ENCODE measurements around the gene AHCYL2.
"Not testable (repeated sequence)": the region's sequence is repeated elsewhere in the genome, so short reads cannot be mapped to it uniquely, and the experiment has no call there.

AHCYL2 gene

DNA sequence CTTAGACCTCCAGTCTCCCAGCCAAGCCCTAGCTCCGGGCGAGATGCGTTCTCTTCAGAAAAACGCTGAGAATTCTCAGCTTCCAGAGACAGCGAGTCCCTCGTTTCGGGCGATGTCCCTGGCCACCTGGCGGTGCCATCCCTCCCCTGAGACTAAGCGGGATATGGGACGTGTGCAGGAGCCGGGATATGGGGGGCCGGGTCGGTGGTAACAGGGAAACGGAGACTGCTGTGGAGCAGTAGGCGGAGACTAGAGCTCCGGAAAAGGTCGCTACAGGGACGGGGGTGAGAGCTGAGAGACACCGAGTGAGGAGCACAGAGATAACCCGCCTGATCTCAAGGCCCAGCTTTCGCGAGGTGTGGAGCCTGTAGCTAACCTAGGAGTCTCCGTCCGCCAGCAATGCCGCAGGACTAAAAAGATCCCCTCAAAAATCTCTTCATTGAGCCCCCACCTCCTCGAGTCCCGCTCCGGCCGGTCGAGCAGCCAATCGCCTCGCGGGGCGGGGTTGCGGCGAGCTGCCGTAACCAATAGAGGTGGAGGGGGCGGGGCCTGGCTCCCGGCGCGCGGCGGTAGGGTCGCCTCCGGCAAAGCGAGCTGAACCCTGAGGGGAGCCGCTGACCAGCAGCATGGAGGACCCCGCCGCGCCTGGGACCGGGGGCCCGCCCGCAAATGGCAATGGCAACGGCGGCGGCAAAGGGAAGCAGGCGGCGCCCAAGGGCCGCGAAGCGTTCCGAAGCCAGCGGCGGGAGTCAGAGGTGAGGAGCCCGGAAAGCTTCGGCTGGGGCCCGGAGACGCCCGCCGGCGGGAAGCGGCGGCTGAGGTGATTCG lies 209.2 kb downstream of the AHCYL2 start, which contains the start of gene STRIP2:
Gene STRIP2, plus strand, starts transcription at position 586 of the 828 bp plus-strand sequence. Its CDS starts 41 bp downstream, at position 627.
- DNase-seq, result peak; percentile 42

DNA sequence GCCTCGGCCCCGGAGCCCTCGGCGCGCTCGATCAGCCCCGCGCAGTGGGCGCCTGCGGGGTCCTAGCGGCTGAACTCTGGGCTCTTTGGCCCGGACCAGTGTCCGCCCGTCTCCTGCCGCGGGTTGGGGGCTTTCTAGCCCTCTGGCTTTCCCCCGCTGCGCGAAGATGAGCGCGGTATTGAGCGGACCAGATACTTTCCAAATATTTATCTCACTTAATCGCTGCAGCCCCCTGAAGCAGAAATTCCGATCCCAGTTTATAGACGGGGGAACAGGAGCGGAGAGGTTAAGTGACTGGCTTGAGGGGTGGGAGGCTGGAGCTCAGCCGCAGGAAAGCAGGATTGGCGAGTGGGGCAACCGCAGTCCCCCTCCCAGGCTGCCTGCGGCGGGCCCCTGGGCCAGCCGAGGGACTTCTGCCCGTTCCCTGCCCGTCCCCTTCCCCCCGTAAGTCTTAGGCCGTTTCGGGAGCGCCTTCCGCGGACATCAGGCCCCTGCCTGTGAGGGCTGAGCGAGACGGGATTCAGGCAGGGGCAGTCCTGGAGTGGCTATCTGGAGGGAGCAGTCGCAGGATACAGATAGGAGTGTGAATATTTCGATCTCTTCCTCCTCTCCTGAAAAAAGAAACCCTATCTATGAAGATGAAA lies 210.0 kb downstream of the AHCYL2 start:
- DNase-seq, result no peak

DNA sequence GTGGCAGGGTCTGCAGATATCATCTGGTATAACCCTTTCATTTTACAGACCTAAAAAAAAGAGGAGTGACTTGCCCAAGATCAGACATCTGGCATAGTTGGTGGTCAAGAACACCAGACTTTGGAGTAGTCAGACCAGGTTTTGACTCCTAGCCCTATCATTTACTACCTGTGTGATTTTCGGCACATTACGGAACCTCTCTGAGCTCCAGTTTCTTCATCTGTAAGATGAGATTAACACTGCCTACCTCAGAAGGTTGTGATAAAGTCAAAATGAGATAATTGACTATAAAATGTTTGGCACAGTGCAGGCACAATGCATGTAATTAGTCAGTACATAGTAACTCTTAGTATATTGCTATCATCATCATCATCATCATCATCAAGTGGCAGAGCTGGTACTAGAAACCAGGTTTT lies 210.6 kb downstream of the AHCYL2 start:
- DNase-seq, result no peak

- no peak for DNase-seq
Measured at GRCh38 chr7:129436335-129436923, 211.6 kb downstream of the AHCYL2 start.

DNA sequence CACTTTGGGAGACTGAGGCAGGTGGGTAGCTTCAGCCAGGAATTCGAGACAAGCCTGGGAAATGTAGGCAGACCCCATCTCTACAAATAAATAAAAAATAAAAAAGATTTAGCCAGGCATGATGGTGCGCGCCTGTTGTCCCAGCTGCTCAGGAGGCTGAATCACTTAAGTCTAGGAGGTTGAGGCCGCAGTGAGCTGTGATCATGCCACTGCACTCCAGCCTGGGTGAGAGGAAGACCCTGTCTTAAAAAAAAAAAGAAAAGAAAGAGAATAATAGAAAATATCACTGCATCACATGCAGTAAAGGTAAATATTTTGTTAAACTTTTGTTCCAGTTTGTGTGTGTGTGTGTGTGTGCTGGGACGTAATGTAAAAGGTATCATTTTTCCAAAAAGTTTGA lies 212.4 kb downstream of the AHCYL2 start:
- no peak for DNase-seq

DNA sequence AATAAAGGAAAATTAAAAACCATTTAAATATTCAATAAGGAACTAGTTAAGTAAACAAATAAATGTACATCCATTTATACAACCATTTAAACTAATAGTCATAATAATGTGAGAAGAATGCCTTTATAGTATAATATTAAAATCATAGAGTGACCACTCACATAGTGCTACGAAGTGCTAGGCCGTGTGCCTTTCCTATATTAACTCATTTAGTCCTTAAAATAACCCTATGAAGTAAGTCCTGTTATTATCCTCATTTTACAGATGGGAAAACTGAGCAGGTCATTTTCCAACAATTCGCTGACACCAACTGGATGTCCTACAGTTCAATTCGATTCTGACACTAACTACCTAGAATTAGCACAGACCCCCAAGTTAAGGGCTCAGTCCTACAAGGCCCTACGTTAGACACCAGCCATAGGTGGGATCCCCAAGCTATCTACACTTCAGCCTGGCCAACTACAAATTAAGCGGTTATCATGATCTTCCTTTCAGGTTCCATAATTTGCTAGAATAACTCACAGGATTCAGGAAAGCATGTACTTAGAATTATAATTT lies 213.5 kb downstream of the AHCYL2 start:
- DNase-seq, result no peak

GRCh38 chr7:129438839-129439651 lies 214.2 kb downstream of the AHCYL2 start:
- DNase-seq, result no peak

GRCh38 chr7:129439963-129440625 lies 215.3 kb downstream of the AHCYL2 start:
- no peak for DNase-seq

GRCh38 chr7:129443612-129444011 lies 218.8 kb downstream of the AHCYL2 start:
- no peak for DNase-seq

DNA sequence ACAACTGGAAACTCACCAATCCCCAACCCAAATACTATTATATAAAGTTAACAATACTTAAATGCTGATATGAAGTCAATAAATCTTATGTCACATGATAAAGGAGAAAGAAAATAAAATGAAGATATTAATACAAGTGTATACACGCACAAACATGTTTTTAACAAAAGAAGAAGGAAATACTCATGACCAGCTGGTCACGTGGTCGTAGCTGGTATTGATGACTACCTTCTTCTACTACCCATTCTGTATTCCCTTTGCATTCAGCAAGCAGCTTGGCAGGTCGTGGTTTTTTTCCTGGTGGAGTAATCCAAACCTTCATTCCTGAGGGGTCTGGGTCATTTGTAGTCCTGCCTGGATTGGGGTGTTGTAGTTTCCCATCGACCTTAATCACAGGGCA lies 219.9 kb downstream of the AHCYL2 start:
- not testable (repeated sequence) for DNase-seq

- not testable (repeated sequence) for DNase-seq
Measured at GRCh38 chr7:129446925-129447324, 222.1 kb downstream of the AHCYL2 start.

- not testable (repeated sequence) for DNase-seq
Measured at GRCh38 chr7:129447445-129447844, 222.6 kb downstream of the AHCYL2 start.

- not testable (repeated sequence) for DNase-seq
Measured at GRCh38 chr7:129448608-129449007, 223.8 kb downstream of the AHCYL2 start.

DNA sequence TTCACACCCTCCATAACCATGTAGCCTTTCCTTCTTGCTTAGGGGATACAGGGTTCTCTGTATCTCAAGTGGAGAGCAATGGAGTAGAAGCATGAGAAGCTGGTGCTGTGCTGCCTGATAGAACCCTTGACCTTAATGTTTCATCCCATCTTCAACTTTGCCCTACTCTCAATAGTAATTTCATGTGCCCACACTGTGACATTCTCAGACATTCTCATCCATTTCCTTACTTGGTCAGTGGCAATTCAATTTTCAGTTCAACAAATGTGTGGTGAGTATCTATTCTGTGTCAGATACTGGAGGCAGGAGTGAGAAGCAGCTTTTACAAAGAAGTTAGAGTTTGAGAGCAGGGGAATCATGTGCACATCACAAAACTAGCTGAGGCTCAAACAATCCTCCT lies 225.5 kb downstream of the AHCYL2 start:
- DNase-seq, result no peak

GRCh38 chr7:129452589-129453231 lies 227.9 kb downstream of the AHCYL2 start:
- no peak for DNase-seq

DNA sequence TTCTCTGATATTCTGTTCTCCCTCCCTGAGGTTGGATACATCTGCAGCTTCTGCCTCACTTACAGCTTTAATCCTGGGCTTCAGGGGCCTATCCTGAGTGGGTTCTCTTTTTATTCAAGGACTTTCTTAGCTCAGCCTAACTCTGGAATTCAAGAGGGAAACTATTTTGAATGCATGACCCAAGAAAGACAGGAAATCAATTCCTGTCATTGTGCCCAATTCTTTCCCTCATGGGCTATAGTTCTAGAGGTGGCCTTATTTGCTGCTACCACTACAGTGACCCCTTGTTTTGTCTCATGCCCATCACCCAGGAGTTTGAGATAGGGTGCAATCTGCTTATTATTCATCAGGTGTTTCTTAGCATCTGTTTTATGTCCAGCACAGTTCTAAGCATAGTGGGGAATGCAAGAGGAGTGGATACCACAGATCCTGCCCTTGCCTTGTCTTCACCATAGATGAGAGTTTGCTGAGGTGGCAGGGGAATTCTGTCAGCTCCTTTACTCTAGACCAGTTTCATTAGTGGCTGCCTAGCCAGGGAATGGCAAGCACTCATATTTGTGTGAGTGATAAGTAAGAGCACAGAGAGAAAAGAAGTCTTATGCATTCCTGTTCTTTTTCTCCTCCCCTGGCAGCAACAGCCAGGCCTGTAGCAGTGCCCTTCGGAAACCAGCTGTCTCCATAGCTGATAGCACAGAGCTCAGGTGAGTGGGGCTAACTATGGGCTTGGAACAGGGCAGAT lies 228.8 kb downstream of the AHCYL2 start:
- no peak for DNase-seq

DNA sequence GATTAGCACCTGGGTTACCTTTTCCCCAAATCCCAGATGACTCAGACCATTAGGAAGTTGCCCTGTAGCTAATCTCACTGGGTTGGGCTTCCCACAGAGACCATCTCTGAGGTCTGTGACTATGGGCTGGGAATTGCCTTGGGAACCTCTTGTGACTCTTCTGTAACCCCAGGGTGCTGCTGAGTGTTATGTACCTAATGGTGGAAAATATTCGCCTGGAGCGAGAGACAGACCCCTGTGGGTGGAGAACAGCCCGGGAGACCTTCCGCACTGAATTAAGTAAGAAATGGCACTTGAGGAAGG lies 229.4 kb downstream of the AHCYL2 start:
- DNase-seq, result no peak

DNA sequence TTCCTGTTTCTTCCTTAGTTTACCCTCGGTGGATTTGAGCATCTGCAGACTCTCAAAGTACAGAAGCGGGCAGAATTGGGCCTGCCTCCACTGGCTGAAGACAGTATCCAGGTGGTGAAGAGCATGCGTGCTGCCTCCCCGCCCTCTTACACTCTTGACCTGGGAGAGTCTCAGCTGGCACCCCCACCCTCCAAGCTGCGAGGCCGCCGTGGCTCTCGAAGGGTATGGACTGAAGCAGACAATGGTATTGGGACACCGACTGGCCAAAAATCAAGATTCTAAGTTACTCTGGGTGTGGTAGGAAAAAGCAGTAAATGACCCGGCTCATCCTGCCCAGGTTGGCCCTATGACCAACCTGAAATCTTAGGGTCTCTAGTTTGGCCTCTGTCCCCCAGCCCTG lies 231.6 kb downstream of the AHCYL2 start:
- no peak for DNase-seq

DNA sequence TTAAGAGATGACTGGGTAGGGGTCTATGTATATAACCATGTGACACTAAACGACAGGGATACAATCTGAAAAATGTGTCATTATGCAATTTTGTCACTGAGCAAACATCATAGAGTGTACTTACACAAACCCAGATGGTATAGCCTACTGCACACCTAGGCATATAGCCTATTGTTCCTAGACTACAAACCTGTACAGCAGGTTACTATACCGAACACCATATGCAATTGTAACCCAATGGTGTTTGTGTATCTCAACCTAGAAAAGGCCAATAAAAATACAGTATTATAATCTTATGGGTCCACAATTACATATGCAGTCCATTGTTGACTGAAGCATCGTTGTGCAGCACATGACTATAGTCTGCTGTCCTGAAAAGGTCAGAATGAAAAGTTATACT lies 232.3 kb downstream of the AHCYL2 start:
- DNase-seq, result no peak

GRCh38 chr7:129458171-129458570 lies 233.3 kb downstream of the AHCYL2 start:
- DNase-seq, result no peak

DNA sequence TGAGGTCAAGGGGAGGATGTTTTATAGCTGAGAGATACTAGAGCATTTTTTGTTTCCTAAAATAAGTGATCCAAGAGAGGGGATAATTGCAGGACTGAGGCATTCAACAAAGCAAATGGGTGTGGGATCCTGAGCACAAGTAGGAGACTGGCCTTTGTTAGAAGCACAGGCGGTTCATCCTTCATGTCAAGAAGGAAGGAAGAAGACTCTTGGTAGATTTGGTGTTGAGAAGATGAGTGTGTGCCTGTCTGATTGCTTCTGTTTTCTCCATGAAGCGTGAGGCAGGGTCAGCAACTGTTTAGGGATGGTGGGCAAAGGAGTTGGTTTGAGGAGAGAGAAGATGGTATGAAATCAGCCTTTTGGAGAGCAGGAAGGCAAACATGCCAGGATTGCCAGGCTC lies 237.0 kb downstream of the AHCYL2 start:
- no peak for DNase-seq
